ENCODE results near the gene SLC17A9.
"Not testable (repeated sequence)": the region's sequence is repeated elsewhere in the genome, so short reads cannot be mapped to it uniquely, and the experiment has no call there.

The SLC17A9 gene

GRCh38 chr20:62921119-62921687, 31.3 kb upstream of the SLC17A9 start:
- peak; percentile 62 to 67 for DNase-seq

- peak; percentile 39 to 48 for DNase-seq
These were observed 30.0 kb upstream of the SLC17A9 start for GRCh38 chr20:62922451-62922921.

- DNase-seq = not testable (repeated sequence)
These were observed 29.3 kb upstream of the SLC17A9 start for GRCh38 chr20:62923059-62923668.

GRCh38 chr20:62923669-62924441, 28.7 kb upstream of the SLC17A9 start:
- no peak for DNase-seq

GRCh38 chr20:62924442-62925075, 27.9 kb upstream of the SLC17A9 start:
- no peak for DNase-seq

- no peak for DNase-seq
These were observed 27.5 kb upstream of the SLC17A9 start for GRCh38 chr20:62925076-62925419.

- DNase-seq = peak; percentile 30 to 39
These were observed 26.9 kb upstream of the SLC17A9 start for GRCh38 chr20:62925420-62926228.

- DNase-seq = peak; percentile 86 to 91
These were observed 26.0 kb upstream of the SLC17A9 start, which contains the start of gene DIDO1 for GRCh38 chr20:62926229-62927127. Gene DIDO1 (minus strand): TSS chr20:62926505.

- DNase-seq = no peak
These were observed 25.3 kb upstream of the SLC17A9 start for GRCh38 chr20:62927128-62927705.

GRCh38 chr20:62928246-62928939, 24.1 kb upstream of the SLC17A9 start:
- DNase-seq = no peak

- peak; percentile 54 to 61 for DNase-seq
These were observed 23.4 kb upstream of the SLC17A9 start for GRCh38 chr20:62929051-62929538.

GRCh38 chr20:62931464-62931863, 21.0 kb upstream of the SLC17A9 start:
- no peak for DNase-seq

GRCh38 chr20:62933966-62934365, 18.5 kb upstream of the SLC17A9 start:
- DNase-seq = no peak

GRCh38 chr20:62935204-62935967, 17.1 kb upstream of the SLC17A9 start:
- DNase-seq = no peak

GRCh38 chr20:62935968-62936585, 16.4 kb upstream of the SLC17A9 start:
- no peak for DNase-seq

- DNase-seq = peak; percentile 96
These were observed 15.0 kb upstream of the SLC17A9 start for GRCh38 chr20:62937268-62938104.

GRCh38 chr20:62938105-62938888, 14.2 kb upstream of the SLC17A9 start, which contains the start of gene GID8:
Gene GID8 (plus strand): TSS chr20:62938147. CDS start chr20:62941503, 3,356 bp downstream.
- DNase-seq = peak in 1 of 2 donors; percentile 33
